ENCODE measurements around the gene OVAAL. TPM values are rescaled to one million over a fixed set of nuclear protein-coding genes. Genes with fewer than 3 reads are reported as not detected.

OVAAL gene
- total RNA-seq, 1 donor from 2014 or later: not detected

DNA sequence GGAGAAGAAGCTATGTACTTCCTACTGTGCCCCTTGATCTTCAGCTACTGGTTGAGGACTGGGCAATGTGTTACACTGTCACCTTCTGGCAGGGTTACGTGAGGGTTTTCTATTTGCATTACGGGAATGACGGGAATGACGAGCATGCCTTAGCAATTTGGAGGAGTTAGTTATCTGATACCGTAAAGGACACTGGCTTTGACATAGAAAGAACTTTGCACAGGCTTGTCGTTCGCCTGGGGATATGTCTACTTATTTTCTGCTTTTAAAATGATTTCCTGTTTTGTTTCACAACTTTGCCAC is 36.6 kb upstream of the OVAAL start:
- TF ChIP-seq, protein P1, sequence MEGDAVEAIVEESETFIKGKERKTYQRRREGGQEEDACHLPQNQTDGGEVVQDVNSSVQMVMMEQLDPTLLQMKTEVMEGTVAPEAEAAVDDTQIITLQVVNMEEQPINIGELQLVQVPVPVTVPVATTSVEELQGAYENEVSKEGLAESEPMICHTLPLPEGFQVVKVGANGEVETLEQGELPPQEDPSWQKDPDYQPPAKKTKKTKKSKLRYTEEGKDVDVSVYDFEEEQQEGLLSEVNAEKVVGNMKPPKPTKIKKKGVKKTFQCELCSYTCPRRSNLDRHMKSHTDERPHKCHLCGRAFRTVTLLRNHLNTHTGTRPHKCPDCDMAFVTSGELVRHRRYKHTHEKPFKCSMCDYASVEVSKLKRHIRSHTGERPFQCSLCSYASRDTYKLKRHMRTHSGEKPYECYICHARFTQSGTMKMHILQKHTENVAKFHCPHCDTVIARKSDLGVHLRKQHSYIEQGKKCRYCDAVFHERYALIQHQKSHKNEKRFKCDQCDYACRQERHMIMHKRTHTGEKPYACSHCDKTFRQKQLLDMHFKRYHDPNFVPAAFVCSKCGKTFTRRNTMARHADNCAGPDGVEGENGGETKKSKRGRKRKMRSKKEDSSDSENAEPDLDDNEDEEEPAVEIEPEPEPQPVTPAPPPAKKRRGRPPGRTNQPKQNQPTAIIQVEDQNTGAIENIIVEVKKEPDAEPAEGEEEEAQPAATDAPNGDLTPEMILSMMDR (conservative IDR thresholded peaks at IDR 0.05; ENCODE audit: low read depth, low read length): no peak
- H3K4me3 ChIP-seq (ENCODE audit: low read depth, low read length): no peak overlapping the region
- no peak for DNase-seq (ENCODE audit: low read depth)

DNA sequence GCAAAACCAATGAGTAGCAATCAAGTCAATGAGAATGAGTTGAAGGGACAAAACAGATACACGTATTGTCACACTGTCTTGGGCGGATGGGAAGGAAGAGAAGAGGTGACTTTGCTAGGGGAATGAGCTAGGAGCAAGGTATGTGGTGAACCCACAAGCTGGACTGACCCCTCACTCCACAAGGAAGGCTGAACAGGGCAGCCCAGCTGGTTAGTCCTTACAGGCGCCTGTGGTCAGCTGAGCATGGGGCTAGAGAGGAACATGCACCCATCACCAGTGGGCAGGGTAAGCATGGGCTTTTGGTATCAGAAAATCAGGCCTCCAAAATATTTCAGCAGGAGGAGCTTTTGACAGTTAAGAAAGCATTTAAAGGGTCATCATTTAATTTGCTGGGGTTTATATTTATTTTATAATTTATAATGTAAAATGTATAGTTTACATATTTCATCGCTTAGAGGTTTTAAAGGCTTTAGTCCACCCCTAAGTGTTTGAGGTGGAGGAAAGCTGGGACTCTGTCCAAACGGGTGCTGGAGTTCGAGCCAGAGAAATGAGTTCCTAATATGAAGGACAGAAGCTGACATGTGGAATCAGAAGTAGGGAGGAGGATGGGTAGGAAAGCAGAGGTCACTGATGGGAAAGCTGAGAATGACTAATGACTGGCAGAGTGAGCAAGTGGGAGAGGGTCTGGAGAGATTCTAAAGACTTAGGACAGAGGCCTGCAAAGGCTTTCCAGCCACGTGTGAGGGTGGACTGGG is 34.4 kb upstream of the OVAAL start:
- TF ChIP-seq, protein P1 (conservative IDR thresholded peaks at IDR 0.05; ENCODE audit: low read depth, low read length): no peak
- DNase-seq (ENCODE audit: low read depth): no peak
- no peak overlapping the region for H3K4me3 ChIP-seq (ENCODE audit: low read depth, low read length)

DNA sequence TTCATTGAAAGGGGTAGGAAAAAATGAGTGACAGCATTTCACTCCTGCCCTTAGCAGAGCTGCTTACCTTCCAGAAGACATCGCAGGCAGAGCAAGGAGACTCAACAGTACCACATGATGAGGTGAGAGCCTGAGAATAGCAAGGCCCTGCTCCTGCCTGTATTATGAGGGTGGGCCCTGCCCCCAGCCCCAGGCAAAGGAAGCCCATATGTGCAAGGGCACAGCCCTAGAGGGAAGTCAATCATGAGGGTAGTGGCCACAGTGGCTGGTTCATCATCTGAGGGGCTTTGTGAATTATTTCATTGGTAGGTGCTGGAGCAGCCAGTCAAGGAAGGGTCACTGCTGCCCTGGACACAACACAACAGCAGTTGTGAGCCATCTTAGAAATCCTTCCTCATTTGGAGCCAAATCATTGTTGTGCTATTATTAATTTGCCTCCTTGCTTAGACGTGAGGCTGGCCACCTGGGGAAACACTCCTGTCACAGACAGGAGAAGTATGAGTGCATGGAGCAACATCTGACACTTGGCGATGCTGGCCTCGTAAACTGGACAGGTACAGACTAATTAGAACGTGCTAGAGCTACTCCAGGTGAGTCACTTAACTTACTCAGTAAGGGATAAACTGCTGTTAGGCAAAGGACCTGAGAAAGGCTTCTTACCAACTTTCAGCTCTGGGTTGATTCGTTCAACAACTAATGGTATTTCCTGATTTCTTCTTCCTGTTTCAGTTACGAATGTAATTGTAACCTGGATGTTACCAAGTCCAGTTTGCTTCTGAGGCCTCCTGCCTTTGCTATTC is 33.6 kb upstream of the OVAAL start:
- TF ChIP-seq, protein P1 (conservative IDR thresholded peaks at IDR 0.05; ENCODE audit: low read depth, low read length): no peak
- H3K4me3 ChIP-seq (ENCODE audit: low read depth, low read length): no peak overlapping the region
- no peak for DNase-seq (ENCODE audit: low read depth)

DNA sequence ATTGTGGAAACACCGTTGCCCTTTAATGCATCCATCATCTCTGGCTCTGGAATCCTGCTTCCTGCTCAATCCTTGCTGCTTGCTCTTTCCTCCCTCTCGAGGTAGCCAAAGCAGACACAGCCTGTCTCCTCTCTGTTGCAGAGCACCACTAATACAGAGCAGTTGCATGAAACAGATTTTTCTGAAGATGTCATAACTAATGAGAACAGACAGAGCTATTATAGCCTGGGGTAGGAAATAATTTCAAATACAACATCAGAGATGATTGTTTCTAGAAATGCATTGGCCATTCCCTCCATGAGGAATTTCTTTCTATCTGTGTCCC is 33.1 kb upstream of the OVAAL start:
- DNase-seq (ENCODE audit: low read depth): no peak
- TF ChIP-seq, protein P1 (conservative IDR thresholded peaks at IDR 0.05; ENCODE audit: low read depth, low read length): no peak
- no peak overlapping the region for H3K4me3 ChIP-seq (ENCODE audit: low read depth, low read length)

DNA sequence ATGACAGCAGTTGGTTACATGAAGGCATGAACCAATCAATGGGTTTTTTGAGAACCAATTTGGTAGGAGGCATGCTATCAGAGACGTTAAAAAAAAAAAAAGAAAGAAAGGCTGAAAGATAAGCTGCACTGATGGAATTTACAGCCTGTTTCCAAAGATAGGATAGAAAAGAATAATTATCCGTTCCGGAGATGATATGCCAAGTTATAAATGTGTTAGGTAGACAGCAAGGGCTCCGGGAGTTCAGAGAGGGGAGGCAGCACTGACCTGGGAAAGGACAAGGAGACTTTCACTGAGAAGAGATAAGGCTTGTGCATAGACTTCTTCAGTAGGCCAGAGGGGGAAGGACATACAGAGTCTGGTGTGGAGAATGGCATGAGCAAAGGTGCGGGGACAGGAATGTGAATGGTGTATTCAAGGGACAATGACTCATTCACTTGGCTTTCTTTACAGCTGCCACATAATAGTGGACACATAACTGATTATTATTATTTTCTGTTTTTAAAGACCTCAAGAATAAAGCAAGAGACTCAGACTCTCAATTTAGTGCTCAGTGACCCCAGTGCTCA is 31.6 kb upstream of the OVAAL start:
- no peak for DNase-seq (ENCODE audit: low read depth)
- TF ChIP-seq, protein P1 (conservative IDR thresholded peaks at IDR 0.05; ENCODE audit: low read depth, low read length): no peak
- no peak overlapping the region for H3K4me3 ChIP-seq (ENCODE audit: low read depth, low read length)

DNA sequence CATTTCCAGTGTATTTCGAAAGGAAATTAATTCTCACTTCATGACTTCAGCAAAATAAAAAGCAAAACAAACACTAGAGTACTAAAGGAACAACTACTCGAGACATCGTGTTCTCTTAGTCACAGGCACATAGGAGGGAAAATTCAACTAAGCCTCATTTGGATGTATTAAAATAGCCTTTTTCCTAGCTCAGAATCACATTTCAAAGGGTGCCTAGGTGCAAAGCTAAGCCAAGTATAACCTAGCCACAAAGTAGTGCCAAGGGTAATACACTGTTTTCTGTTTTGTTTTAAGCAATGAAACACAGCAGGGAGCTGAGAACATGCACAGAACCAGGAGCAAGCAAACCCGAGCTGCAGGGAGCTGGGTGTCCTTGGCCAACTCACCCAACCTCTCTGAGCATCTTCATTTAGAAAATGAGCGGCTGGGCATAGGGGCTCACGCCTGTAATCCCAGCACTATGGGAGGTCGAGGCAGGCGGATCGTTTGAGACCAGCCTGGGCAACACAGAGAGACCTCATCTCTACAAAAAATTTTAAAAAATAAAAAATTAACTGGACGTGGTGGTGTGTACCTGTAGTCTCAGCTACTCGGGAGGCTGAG is 29.8 kb upstream of the OVAAL start:
- DNase-seq (ENCODE audit: low read depth): no peak
- TF ChIP-seq, protein P1 (conservative IDR thresholded peaks at IDR 0.05; ENCODE audit: low read depth, low read length): no peak
- H3K4me3 ChIP-seq (ENCODE audit: low read depth, low read length): no peak overlapping the region
